GM18517 (cell line): ENCODE measurements around the gene SDHAF1.

ENCODE experiments used
- ATAC-seq: cut with Tn5 transposase; IDR thresholded peaks from one replicate; pipeline ENCODE4 v1.9.1; 2021; ENCODE audit warnings: mild to moderate bottlenecking, moderate library complexity; ENCODE audit not compliant: unreplicated experiment

SDHAF1 gene

DNA sequence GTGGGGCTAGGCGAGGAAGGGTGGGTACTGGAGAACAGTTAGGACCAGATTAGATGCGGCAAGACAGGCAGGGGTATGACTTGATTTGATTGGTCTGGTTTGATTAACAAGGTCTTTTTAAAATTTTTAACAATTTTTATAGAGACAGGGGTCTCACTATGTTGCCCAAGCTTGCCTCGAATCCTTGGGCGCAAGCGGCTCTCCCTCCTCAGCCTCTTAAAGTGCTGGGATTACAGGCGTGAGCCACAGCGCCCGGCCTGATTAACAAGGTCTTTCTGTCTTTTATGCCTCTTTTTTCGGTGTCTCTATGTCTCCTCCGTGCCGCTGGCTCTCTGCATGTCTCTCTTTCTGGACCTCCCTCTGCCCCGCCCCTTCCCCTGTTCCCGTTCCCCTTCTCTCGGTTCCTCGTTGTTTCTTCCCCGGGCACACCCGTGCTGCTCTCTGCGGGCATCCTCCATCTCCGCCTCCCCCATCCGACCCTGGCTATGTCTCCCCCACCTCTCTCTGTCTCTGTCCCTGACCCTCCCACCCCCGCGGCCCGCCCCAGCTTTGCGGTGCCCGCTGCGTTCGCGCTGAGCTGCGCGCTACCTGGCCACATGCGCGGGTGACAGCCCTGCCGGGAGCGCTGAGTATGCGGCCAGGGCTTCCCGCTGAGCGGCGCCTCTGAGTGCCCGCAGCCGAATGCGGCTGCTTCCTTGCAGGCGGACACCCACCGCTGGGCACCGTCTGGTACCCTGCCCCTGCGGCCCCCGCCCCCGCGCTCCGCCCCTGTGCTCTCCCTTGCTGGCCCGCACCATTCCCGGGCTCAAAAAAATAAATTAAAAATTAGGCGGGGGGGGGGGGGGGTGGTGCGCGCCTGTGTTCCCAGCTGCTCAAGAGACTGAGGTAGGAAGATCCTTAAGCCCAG, 8.1 kb upstream of the SDHAF1 start:
- ATAC-seq, result no peak

DNA sequence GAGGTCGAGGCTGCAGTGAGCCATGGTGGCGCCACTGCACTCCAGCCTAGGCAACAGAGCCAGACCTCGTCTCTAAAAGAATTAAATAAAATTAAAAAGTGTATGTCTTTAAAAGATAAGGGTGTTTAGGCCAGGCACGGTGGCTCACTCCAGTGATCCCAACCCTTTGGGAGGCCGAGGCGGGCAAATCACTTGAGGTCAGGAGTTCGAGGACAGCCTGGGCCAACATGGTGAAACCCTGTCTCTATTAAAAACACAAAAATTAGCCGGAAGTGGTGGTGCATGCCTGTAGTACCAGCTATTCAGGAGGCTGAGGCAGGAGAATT, 7.5 kb upstream of the SDHAF1 start:
- ATAC-seq, result no peak

DNA sequence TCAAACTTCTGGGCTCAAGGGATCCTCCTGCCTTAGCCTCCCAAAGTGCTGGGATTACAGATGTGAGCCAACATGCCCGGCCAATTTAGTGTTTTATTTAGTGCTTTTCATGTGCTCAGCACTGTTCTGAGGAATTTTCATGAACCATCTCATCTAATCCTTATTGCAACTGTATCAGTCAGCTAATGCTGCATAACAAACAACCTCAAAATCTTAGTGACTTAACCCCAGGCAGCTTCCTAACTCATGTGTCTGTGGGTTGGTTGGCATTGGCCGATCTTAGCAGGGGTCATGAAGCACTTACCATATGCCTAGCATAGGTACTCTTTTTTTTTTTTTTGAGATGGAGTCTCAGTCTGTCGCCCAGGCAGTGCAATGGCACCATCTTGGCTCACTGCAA, 6.2 kb upstream of the SDHAF1 start:
- no peak for ATAC-seq

DNA sequence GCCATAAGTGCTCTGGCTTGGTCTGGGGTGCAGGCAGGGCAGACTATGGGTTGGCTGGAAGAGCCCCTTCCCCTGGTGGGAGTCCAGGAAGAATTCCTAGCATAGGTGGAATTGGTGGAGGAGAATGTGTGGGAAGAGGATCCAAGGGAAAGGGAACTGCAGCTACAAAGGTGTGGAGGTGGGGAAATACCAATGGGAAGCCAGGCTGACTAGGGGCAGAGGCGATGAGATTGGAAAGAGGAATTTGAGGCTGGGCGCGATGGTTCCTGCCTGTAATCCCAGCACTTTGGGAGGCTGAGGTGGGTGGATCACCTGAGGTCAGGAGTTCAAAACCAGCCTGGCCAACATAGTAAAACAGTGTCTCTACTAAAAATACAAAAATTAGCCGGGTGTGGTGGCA, 4.8 kb upstream of the SDHAF1 start:
- ATAC-seq, result no peak

DNA sequence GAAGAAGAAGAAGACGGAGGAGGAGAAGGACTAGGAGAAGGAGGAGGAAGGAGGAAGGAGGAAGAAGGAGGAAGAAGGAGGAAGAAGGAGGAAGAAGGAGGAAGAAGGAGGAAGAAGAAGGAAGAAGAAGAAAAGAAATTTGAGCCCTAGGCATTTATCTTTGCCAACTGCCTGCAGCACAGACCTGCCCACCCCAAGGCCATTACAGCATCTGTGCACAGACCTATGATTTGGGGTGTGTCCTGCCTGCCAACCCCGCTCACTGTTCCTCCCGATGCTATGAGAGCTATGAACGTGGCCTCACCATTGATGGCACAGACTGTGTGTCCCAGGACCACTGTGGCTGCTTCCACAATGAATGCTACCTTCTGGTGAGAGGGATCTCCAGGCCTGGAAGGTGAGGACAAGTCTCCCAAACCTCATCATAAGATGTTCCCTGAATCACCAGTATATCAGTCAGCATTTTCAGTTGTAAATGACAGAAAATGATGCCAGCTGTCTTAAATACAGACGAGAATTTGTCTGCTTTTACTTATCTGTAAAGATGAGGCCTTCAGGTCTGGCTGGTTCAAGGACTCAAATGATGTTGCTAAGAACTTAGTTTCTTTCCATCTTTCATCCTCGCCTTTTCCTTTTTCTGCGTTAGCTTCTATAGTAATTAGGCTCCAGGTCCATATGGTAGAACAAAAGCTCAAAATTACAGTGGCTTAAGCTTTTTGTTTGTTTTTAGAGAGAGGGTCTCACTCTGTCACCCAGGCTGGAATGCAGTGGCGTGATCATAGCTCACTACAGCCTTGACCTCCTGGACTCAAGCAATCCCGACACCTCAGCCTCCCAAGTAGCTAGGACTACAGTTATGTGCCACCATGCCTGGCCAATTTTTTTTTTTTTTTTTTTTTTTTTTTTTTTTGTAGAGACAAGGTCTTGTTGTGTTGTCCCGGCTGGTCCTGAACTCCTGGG, 3.9 kb upstream of the SDHAF1 start:
- no peak for ATAC-seq

DNA sequence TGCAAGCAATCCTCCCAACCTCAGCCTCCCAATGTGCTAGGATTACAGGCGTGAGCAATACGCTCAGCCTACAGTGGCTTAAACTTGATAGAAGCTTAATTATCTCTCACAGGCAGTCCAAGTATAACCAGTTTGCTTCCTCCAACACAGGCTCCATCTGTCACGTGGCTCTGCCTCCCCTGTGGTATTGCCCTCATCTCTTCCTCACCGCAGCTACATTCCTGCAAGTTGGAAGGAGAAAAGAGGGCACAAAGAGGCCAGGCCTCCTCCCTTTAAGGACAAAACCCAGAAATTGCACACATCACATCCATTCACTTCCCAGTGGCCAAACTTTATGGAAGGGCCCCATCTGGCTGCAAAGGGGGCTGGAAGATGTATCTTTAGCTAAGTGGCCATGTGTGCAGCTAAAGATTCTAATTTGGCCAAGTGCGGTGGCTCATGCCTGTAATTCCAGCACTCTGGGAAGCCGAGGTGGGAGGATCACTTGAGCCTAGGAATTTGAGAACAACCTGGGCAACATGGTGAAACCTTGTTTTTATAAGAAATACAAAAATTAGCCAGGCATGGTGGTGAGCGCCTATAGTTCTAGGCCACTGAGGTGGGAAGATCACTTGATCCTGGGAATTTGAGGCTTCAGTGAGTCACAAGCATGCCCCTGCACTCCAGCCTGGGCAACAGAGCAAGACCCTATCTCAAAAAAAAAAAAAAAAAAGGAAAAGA, 3.1 kb upstream of the SDHAF1 start:
- ATAC-seq, result no peak

DNA sequence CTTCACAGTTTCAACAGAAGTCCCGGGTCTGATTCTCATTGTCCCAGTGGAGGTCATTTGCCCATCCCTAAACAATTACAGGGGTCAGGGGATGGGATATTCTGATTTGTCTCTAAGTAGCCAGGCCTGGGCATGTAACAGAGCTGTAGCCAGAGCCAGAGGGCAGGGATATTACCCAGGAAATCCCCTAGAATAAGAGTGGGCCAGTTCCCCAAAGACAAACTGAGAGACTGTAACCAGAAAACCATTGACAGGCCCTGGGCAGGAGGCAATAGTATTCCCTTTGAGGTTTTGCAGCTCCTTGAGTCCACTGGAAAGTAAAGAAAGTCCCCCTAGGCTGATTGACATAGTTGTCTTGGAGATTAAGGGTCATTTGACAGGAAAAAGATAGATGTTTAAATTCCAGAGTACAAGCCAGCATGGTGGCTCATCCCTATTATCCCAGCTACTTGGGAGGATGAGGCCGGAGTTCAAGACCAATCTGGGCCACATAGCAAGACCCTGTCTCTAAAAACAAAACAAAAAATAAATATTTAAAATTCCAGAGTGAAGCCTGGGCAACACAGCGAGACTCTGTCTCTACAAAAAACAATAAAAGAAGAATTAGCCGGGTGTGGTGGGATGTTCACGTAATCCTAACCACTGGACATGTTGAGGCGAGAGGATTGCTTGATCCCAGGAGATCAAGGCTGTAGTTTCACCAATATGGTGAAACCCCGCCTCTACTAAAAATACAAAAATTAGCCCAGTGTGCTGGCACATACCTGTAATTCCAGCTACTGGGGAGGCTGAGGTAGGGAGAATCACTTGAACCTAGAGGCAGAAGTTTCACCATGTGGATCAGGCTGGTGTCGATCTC, 1.9 kb upstream of the SDHAF1 start:
- ATAC-seq, result no peak

DNA sequence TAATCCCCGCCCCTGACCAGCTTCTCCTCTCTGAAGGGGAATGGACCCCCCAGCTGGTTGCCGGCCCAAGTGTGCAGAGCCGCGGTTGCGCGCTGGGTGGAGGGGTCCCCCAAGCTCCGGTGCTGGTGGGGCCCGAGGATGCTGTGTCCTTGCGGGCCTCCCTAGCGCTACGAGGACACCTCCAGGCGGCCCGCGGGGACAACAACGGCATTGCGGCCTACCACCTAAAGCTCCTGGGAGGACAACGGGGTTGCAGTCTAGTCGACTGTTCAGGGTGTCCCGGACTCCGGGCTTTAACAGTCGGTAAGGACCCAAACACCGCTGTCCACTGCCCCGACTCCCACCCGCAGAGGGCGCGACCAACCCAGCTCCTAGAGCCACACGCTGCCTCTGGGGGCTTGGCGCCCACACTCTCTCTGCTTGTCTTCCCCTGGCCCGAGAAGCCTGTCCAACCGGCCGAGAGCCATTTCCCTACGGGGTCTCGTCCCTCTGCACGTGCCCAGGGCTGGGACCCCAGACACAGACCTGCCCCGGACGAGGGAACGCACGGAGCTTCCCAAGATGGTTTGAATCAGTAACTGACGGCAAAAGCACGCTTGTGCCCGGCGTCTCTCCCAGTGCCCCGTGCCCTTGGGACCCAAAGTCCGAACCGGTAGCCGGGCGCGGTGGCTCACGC, 927 bp upstream of the SDHAF1 start:
- no peak for ATAC-seq

DNA sequence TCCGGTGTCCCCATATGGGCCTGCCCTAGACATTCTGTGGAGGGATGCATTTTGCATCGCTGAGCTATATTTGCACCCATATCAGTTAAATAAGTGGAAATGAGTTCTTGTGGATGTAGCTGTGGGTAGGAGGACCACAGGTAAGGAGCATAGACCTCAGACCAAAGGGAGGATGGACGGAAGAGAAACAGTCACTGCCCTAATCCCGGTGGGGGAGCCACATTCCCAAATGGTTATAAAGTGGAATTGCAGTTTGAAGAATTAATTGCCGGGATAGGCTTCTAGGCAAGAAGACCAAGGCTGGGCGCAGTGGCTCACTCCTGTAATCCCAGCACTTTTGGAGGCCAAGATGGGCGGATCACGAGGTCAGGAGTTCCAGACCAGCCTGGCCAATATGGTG, 1.8 kb downstream of the SDHAF1 start:
- ATAC-seq, result no peak

DNA sequence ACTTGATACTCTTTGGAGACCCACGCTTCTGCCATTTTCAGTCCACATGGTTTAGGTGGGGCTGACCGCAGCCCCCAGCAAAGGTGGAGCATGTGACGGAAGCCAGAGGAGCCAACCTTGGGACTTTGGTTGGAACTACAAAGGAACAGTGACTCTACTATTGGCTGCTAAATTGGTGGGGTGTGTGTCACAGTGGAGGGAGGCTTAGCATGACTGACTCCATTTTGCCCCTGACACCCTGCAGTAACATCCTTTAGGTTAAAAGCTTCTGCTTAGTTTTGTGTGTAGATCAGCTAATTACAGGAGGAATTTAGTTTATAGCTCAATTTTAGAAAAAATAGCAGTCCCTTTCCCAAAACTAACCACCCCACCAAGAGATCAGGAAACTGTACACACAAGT, 6.6 kb downstream of the SDHAF1 start:
- ATAC-seq, result no peak

DNA sequence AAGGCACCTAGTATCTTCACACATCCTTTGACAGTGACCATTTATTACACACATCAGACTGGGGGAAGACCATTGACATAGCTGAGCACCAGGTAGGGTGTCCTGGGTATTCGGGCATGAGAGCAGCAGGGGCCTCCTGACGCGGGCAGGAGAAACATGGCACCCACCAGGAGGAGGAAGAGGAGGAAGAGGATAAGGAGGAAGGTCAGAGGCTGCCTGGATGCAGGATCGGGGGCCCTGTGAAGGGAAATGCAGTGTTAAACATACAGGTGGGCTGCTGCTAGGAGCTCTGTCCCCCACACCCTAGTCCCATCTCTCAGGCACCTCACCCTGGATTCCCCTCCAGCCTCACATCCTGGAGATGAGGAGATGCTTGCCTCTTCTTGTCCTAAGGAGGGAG, 8.3 kb downstream of the SDHAF1 start:
- no peak for ATAC-seq

DNA sequence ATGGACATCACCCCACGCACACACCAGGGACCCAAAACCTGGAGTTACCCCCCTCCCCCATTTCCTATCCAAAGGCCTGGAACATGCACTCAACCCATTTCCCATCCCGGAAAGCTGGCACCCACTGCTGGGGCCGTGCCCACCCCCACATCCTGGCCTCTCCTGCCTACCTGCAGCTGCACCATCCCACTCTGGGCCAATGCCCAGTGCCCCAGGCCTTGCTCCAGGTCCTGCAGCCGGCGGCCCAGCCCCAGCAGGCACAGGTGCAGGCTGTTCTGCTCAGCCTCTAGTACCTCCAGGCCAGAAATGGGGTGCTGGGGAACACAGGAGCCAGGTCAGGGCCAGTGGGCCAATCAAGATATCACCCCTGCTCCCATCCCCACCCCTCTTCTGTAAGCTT, 12.0 kb downstream of the SDHAF1 start:
- ATAC-seq, result no peak

DNA sequence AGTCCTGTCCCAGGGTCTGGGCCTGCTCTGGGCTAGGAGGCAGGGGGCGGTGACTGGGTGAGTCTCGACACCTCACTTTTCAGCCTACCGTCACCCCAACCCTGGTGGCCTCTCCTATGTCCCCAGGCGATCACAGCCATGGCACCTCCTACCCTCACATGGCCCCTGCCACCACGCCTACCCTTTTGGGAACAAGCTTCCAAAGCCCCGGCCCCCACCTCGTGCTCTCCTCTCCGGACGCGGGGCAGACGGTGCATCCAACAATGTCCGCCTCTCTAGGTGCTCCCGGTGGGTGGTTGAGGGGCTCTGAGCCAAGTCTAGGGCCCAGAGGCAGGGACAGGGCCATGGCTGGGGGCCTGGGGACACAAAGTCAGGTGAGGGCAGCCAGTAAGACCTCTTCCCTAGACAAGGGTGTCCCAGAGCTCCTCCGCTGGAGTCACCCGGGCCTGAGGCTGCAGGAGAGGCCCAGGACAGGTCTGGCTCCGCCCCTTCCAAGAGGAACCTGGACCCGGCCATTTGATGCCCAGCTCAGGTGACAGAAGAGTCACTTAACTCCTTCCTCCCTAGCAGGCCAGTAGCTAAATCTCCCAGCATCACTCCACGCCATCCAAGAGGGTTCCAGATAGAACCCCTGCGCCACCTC, 13.5 kb downstream of the SDHAF1 start, which contains the start of gene SYNE4:
TSS of gene SYNE4 (minus strand) at position 478 of the 643 bp plus-strand sequence. CDS start at position 346, 132 bp downstream.
- ATAC-seq, result no peak

DNA sequence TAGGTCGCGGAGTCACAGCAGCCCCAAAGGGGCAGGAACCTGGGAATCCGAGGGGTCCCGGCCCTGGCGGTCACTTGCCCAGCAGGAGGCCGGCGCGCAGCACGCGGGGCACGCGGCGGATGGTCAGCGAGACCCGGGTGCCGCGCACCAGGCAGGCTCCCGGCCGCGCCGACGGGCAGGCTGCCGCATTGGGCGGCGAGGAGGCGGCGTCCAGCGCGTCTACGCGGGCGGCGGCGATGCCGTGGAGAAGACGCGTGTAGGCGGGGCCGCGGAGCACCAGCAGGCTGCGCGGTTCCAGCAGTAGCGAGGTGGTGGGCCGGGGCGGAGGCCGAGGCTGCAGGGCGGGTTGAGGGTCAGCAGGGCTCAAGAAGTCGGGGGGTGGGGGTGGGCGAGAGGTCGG, 14.2 kb downstream of the SDHAF1 start:
- ATAC-seq, result no peak

DNA sequence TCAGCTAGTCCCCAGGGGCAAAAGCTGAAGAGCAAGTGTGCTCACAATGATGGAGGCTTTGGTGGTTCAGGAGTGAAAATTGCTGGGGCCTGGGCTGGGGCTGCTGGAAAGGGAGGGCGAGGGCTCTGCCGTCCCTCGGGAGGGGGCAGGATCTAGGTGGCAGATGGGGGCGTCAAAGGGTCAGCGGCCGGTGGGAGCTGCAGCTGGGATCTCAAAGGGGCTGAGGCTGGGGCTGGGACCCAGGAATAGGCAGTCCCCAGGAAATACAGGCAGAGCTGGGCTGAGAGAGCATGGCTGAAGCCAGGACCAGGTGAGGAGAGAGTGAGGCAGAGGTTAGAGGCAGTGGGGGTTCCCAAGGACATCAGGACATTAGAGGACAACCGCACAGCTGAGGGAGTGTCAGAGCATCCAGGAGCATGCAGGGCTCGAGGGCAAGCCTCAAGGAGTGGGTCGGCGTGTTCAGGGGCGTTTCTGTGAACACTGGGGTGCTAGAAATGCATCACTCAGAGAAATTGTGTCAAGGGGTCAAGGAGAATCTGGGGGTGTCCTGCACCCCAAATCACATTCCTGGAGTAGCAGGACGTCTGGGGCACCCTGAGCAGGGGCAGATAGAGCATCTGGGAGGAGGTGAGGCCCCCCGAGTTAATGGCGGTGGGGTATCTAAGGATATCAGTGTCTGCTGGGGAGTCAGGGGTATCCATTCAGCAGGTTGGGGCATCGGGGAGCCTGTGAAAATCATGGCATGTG, 14.8 kb downstream of the SDHAF1 start:
- ATAC-seq, result no peak

DNA sequence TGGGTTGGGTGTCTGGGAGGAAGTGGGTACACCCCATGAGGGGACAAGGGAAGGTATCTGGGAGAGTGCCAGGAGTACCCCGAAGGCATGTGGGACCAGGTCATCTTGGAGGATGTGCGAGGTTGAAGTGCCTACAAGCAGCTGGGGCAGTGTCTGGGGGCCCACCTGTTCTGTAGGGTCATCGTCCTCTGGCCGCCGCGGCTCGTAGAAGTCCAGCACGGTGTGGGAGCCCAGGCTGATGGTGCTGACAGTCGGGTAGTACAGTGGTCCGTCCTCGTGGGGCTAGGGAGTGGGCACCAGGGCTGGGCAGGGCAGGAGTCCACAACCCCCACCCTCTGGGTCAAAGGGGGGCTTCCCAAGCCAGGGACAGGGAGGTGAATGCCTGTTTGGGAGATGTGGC, 15.4 kb downstream of the SDHAF1 start:
- ATAC-seq, result no peak

DNA sequence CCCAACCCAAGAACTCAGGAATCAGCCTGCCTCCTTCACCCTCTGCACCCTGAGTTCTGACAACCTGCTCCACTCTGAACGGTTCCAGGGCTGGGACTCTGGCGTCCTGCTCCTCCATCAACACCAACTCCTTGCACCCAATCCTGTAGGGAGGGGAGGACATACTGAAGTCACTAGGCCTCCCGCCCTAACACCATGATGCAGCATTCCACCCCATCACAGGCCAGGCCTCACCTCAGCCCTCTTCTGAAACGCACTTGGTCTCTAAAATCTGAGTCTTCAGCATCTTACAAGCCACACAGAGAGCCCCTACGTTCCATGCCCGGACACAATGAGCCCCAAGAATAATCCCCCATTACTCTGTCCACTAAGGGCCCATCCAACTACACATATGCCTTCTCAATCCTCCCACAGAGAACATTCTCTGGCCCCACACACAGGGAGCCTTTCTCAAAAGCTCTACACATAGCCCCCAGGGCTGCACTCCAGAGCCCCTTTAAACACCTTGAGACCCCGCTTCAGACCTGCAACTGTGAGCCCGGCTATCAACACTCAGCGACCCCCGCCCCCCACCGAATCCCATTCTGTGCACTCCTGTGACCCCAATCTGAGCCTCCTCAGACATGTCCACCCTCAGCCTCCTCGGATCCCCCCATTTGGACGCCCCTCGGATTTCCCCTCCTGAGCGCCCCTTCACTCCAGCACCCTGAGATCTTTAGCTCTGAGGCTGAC, 18.5 kb downstream of the SDHAF1 start:
- no peak for ATAC-seq
